Measurements from ENCODE around the gene CNIH1. TPM values are rescaled to one million over a fixed set of nuclear protein-coding genes. Genes with fewer than 3 reads are reported as not detected.

CNIH1 gene
- total RNA-seq, 5 donors from 2014 or later (not counting 1 experiment from before 2014, with no cell fraction given), result 39.1 to 52.7 (median 42.1) TPM

DNA sequence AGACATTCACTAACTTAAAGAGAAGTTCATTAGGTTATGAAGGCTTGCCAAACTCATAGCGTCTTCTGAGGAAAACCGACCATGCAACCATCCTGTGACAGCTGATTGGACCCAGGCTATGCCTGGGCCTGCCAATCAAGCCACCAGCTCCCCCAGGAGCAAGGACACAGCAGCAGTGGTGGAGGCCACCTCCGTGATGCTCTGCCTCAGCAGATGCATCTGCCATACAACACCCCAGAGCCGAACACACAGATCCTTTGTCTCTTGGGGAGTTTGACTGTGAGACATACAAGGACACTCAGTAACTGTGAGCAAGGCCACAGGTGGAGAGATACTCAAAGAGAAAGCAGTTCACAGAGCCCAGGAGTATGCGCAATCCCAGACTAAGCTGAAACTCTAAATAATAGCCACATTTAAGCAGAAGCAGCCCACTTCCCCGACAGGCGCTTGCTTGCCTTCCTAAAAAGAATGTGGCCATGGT is 10.0 kb upstream of the CNIH1 start:
- H3K27me3 Mint-ChIP-seq, result peaks cover 0 to 6% of the 10 kb centered on the region in 2 donors
- no peak overlapping the region for H3K27ac ChIP-seq (ENCODE audit: low read length)
- H3K4me1 Mint-ChIP-seq, result no peaks in the 10 kb centered on the region
- H3K27ac Mint-ChIP-seq, result no peak overlapping the region
- H3K4me1 ChIP-seq (ENCODE audit: control insufficient read depth in 1 of 2, extremely low read depth in 1 of 2, insufficient read depth in 2 of 2, low read length in 2 of 2), result no peaks in the 10 kb centered on the region
- H3K4me3 ChIP-seq (ENCODE audit: control insufficient read depth in 1 of 2, extremely low read depth in 1 of 2, low read length in 1 of 2), result no peak overlapping the region
- POLR2A ChIA-PET, result no interaction called here
- no peaks in the 10 kb centered on the region for H3K36me3 ChIP-seq (ENCODE audit: control insufficient read depth in 2 of 2, extremely low read depth in 1 of 2, insufficient read depth in 1 of 2, low read length in 1 of 2)
- CTCF ChIA-PET, result no interaction called here
- 95% methylated on average over 6 of the region's 7 CpGs for WGBS (ENCODE audit: insufficient coverage)
- no peaks in the 10 kb centered on the region for H3K9me3 Mint-ChIP-seq
- no peak for ATAC-seq (replicated peaks in 1 of 4)
- H3K4me3 Mint-ChIP-seq, result no peak overlapping the region
- no peak for DNase-seq
- no peaks in the 10 kb centered on the region for H3K9me3 ChIP-seq
- no peaks in the 10 kb centered on the region for H3K27me3 ChIP-seq (replicated peaks in 1 of 2; ENCODE audit: control insufficient read depth in 2 of 2, extremely low read depth in 1 of 2, insufficient read depth in 2 of 2, low read length in 1 of 2)
- no peaks in the 10 kb centered on the region for H3K36me3 Mint-ChIP-seq

DNA sequence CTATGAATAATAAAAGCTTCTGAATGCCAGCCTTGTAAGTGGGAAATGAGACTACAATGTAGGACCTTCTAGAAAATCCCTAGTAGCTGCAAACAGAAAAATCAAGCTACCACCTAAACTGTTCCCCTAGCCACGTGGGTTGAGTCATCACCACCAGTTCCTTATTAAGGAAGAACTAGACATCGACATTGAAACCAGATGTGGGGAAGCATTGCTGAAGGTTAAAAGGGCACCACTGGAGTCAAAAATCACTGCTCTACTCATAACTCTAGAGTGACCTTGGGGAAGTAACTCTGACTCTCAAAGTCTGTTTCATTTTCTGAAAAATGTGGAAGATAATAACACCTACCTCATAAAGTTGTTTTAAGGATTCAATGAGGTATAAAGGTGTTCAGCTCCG is 9.4 kb upstream of the CNIH1 start:
- DNase-seq (peak in 1 of 35 experiments; percentile 19), ATAC-seq (replicated peaks in 1 of 4) (no peak)
- H3K27ac Mint-ChIP-seq, result no peak overlapping the region
- H3K27ac ChIP-seq (ENCODE audit: low read length), result no peak overlapping the region
- ChIA-PET POLR2A (no interaction called here), CTCF (no interaction called here)
- no CpG with 5 or more reads among the region's 3 CpGs for WGBS (ENCODE audit: insufficient coverage)
- H3K27me3 ChIP-seq (replicated peaks in 1 of 2; ENCODE audit: control insufficient read depth in 2 of 2, extremely low read depth in 1 of 2, insufficient read depth in 2 of 2, low read length in 1 of 2), result no peaks in the 10 kb centered on the region
- H3K27me3 Mint-ChIP-seq, result peaks cover 0 to 6% of the 10 kb centered on the region in 2 donors
- no peaks in the 10 kb centered on the region for H3K9me3 ChIP-seq
- H3K4me1 Mint-ChIP-seq, result no peaks in the 10 kb centered on the region
- no peaks in the 10 kb centered on the region for H3K36me3 Mint-ChIP-seq
- no peak overlapping the region for H3K4me3 ChIP-seq (ENCODE audit: control insufficient read depth in 1 of 2, extremely low read depth in 1 of 2, low read length in 1 of 2)
- no peaks in the 10 kb centered on the region for H3K4me1 ChIP-seq (ENCODE audit: control insufficient read depth in 1 of 2, extremely low read depth in 1 of 2, insufficient read depth in 2 of 2, low read length in 2 of 2)
- H3K4me3 Mint-ChIP-seq, result no peak overlapping the region
- no peaks in the 10 kb centered on the region for H3K9me3 Mint-ChIP-seq
- no peaks in the 10 kb centered on the region for H3K36me3 ChIP-seq (ENCODE audit: control insufficient read depth in 2 of 2, extremely low read depth in 1 of 2, insufficient read depth in 1 of 2, low read length in 1 of 2)

DNA sequence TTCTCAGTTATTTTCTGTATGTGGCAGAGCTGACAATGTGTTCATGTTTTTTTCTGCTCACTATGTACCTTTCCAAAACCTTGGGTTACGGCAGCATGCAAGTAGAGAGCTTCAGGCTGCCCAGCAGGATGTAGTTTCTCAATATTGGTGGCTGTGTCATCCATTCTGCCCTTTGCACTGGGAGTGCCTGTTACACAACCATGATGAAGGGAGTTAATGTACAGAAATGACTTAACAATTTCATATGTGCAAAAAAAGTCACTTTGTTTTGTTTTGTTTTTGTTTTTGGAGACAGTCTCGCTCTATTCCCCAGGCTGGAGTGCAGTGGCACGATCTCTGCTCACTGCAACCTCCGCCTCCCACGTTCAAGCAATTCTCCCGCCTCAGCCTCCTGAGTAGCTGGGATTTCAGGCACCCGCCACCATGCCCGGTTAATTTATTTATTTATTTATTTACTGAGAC is 6.1 kb upstream of the CNIH1 start:
- DNase-seq, result peak in 1 of 35 experiments; percentile 10
- peaks cover 0 to 6% of the 10 kb centered on the region in 2 donors for H3K27me3 Mint-ChIP-seq
- H3K27ac Mint-ChIP-seq, result no peak overlapping the region
- H3K4me1 Mint-ChIP-seq, result no peaks in the 10 kb centered on the region
- no peaks in the 10 kb centered on the region for H3K9me3 Mint-ChIP-seq
- no peak overlapping the region for H3K27ac ChIP-seq (ENCODE audit: low read length)
- H3K4me1 ChIP-seq (ENCODE audit: control insufficient read depth in 1 of 2, extremely low read depth in 1 of 2, insufficient read depth in 2 of 2, low read length in 2 of 2), result no peaks in the 10 kb centered on the region
- H3K36me3 Mint-ChIP-seq, result no peaks in the 10 kb centered on the region
- H3K9me3 ChIP-seq, result no peaks in the 10 kb centered on the region
- H3K36me3 ChIP-seq (ENCODE audit: control insufficient read depth in 2 of 2, extremely low read depth in 1 of 2, insufficient read depth in 1 of 2, low read length in 1 of 2), result no peaks in the 10 kb centered on the region
- peaks cover 0 to 2% of the 10 kb centered on the region in 2 experiments for H3K27me3 ChIP-seq (replicated peaks in 1 of 2; ENCODE audit: control insufficient read depth in 2 of 2, extremely low read depth in 1 of 2, insufficient read depth in 2 of 2, low read length in 1 of 2)
- H3K4me3 Mint-ChIP-seq, result no peak overlapping the region
- ChIA-PET POLR2A (interaction anchor here (0.6 to 0.7 kb wide), 6 partner anchors 37 to 1132 kb away, joined by 3 to 8 read pairs (median 4); partner anchors contain the start of gene DLGAP5 (in 1 of the 2)), CTCF (interaction anchor here (0.5 to 0.6 kb wide), 3 partner anchors 22 to 54 kb away, joined by 5 to 6 read pairs (median 6); no protein-coding TSS in a partner anchor)
- WGBS (ENCODE audit: insufficient coverage), result 88% methylated on average over 3 of the region's 8 CpGs
- no peak for ATAC-seq (replicated peaks in 1 of 4)
- no peak overlapping the region for H3K4me3 ChIP-seq (ENCODE audit: control insufficient read depth in 1 of 2, extremely low read depth in 1 of 2, low read length in 1 of 2)

DNA sequence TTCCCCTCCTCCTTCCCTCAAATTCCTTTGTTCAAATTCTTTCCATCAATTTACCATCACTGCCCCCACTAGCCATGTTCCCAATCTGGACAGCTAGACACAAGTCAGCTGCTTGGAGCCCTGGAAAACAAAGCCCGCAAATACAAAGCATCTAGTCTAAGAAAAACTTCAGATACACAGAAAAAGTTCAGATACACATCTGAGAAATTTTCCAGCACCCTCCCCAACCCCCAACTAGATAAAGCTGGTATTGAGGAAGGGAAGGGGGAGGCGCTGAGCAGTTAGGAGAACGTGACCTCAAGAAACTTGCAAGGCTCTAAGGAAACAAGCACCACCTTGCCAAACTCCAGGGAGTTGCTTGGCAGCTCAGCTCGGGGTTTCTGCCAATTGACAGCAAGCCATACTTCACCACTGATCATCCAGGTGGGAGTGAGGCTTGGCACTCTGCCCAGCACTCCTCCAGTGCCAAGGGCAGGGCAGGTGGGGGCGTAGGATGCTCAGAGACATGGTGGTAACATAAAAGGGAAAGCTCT is 5.1 kb upstream of the CNIH1 start:
- no peaks in the 10 kb centered on the region for H3K36me3 Mint-ChIP-seq
- POLR2A ChIA-PET, result interaction anchor here in 1 of 2 donors (0.6 kb wide), 1 partner anchor 9 kb away, joined by 7 read pairs; no protein-coding TSS in a partner anchor
- DNase-seq (no peak), ATAC-seq (replicated peaks in 1 of 4) (no peak)
- CTCF ChIA-PET, result interaction anchor here (0.5 to 0.9 kb wide), 3 partner anchors 12 to 47 kb away, joined by 3 to 5 read pairs (median 3); no protein-coding TSS in a partner anchor
- no peak overlapping the region for H3K4me3 ChIP-seq (ENCODE audit: control insufficient read depth in 1 of 2, extremely low read depth in 1 of 2, low read length in 1 of 2)
- H3K4me1 ChIP-seq (ENCODE audit: control insufficient read depth in 1 of 2, extremely low read depth in 1 of 2, insufficient read depth in 2 of 2, low read length in 2 of 2), result peaks cover 3 to 4% of the 10 kb centered on the region in 2 experiments
- WGBS (ENCODE audit: insufficient coverage), result 100% methylated on average over 1 of the region's 5 CpGs
- H3K27me3 ChIP-seq (replicated peaks in 1 of 2; ENCODE audit: control insufficient read depth in 2 of 2, extremely low read depth in 1 of 2, insufficient read depth in 2 of 2, low read length in 1 of 2), result peaks cover 0 to 2% of the 10 kb centered on the region in 2 experiments
- H3K4me3 Mint-ChIP-seq, result no peak overlapping the region
- peaks cover 8 to 9% (median 9%) of the 10 kb centered on the region in 3 donors for H3K4me1 Mint-ChIP-seq
- H3K9me3 Mint-ChIP-seq, result no peaks in the 10 kb centered on the region
- H3K9me3 ChIP-seq, result no peaks in the 10 kb centered on the region
- peaks cover 0 to 6% of the 10 kb centered on the region in 2 donors for H3K27me3 Mint-ChIP-seq
- no peaks in the 10 kb centered on the region for H3K36me3 ChIP-seq (ENCODE audit: control insufficient read depth in 2 of 2, extremely low read depth in 1 of 2, insufficient read depth in 1 of 2, low read length in 1 of 2)
- H3K27ac ChIP-seq (ENCODE audit: low read length), result no peak overlapping the region
- H3K27ac Mint-ChIP-seq, result no peak overlapping the region

DNA sequence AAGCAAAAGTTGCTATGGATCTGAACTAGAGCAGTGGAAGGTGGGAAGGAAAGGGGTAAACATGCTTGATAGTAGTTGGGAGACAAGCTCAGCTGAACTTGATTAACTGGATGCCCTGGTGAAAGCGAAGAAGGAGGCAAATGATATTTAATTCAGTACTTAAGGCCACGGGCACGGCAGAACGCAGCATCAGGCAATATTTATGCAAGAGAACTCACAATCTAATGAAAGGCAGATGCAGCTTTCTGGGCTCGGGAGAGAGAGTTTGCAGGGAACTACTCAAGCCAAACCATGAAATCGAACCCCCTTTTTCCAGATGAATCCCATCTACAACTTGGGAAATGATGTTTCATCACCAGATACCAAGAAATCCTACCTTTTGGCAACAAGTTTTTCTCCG is 3.5 kb upstream of the CNIH1 start:
- Mint-ChIP-seq H3K4me3 (no peak overlapping the region), H3K9me3 (no peaks in the 10 kb centered on the region), H3K4me1 (peaks cover 17 to 19% (median 18%) of the 10 kb centered on the region in 3 donors), H3K27me3 (peaks cover 0 to 3% of the 10 kb centered on the region in 2 donors), H3K36me3 (no peaks in the 10 kb centered on the region), H3K27ac (no peak overlapping the region)
- ATAC-seq (replicated peaks in 1 of 4) (no peak), DNase-seq (no peak)
- ChIA-PET CTCF (no interaction called here), POLR2A (no interaction called here)
- H3K9me3 ChIP-seq, result no peaks in the 10 kb centered on the region
- H3K36me3 ChIP-seq (ENCODE audit: control insufficient read depth in 2 of 2, extremely low read depth in 1 of 2, insufficient read depth in 1 of 2, low read length in 1 of 2), result no peaks in the 10 kb centered on the region
- H3K4me1 ChIP-seq (ENCODE audit: control insufficient read depth in 1 of 2, extremely low read depth in 1 of 2, insufficient read depth in 2 of 2, low read length in 2 of 2), result peaks cover 11 to 12% of the 10 kb centered on the region in 2 experiments
- H3K27me3 ChIP-seq (replicated peaks in 1 of 2; ENCODE audit: control insufficient read depth in 2 of 2, extremely low read depth in 1 of 2, insufficient read depth in 2 of 2, low read length in 1 of 2), result peaks cover 0 to 2% of the 10 kb centered on the region in 2 experiments
- WGBS (ENCODE audit: insufficient coverage), result 88% methylated on average over 6 of the region's 7 CpGs
- H3K27ac ChIP-seq (ENCODE audit: low read length), result no peak overlapping the region
- H3K4me3 ChIP-seq (ENCODE audit: control insufficient read depth in 1 of 2, extremely low read depth in 1 of 2, low read length in 1 of 2), result no peak overlapping the region

DNA sequence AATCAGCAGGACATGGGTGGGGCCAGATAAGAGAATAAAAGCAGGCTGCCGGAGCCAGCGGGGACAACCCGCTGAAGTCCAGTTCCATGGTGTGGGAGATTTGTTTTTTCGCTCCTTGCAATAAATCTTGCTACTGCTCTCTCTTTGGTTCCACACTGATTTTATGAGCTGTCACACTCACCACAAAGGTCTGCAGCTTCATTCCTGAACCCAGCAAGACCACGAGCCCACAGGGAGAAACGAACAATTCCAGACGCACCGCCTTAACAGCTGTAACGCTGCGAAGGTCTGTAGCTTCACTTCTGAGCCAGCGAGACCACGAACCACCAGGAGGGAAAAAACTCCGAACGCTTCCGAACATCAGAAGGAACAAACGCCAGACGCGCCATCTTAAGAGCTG is 2.8 kb upstream of the CNIH1 start:
- Mint-ChIP-seq H3K36me3 (no peaks in the 10 kb centered on the region), H3K4me3 (no peak overlapping the region), H3K27me3 (no peaks in the 10 kb centered on the region), H3K27ac (no peak overlapping the region), H3K4me1 (peaks cover 23 to 24% (median 24%) of the 10 kb centered on the region in 3 donors), H3K9me3 (no peaks in the 10 kb centered on the region)
- ChIA-PET CTCF (no interaction called here), POLR2A (no interaction called here)
- WGBS (ENCODE audit: insufficient coverage), result 88% methylated on average over 11 of the region's 18 CpGs
- peaks cover 11 to 16% of the 10 kb centered on the region in 2 experiments for H3K4me1 ChIP-seq (ENCODE audit: control insufficient read depth in 1 of 2, extremely low read depth in 1 of 2, insufficient read depth in 2 of 2, low read length in 2 of 2)
- H3K4me3 ChIP-seq (ENCODE audit: control insufficient read depth in 1 of 2, extremely low read depth in 1 of 2, low read length in 1 of 2), result no peak overlapping the region
- H3K9me3 ChIP-seq, result no peaks in the 10 kb centered on the region
- H3K36me3 ChIP-seq (ENCODE audit: control insufficient read depth in 2 of 2, extremely low read depth in 1 of 2, insufficient read depth in 1 of 2, low read length in 1 of 2), result no peaks in the 10 kb centered on the region
- peaks cover 0 to 2% of the 10 kb centered on the region in 2 experiments for H3K27me3 ChIP-seq (replicated peaks in 1 of 2; ENCODE audit: control insufficient read depth in 2 of 2, extremely low read depth in 1 of 2, insufficient read depth in 2 of 2, low read length in 1 of 2)
- ATAC-seq (replicated peaks in 1 of 4) (no peak), DNase-seq (no peak)
- H3K27ac ChIP-seq (ENCODE audit: low read length), result no peak overlapping the region

All from T-cell (primary cell).